Retinal pigment epithelial cell (primary cell): Measurements from ENCODE around the gene NEURL1.

ENCODE experiments used
- DNase-seq: peaks from one replicate; pipeline ENCODE4 v3.0.0-alpha.2; 2010; ENCODE audit warnings: low read depth
- H3K4me3 ChIP-seq: 2 replicates; pipeline ENCODE4 v1.5.1; 2011; ENCODE audit warnings: mild to moderate bottlenecking, low read length, control low read depth, moderate library complexity
- CTCF ChIP-seq: conservative IDR thresholded peaks from 2 replicates; pipeline ENCODE4 v1.5.1; 2011; ENCODE audit warnings: low read depth, low read length, control low read depth, inconsistent platforms

The NEURL1 gene

GRCh38 chr10:103449208-103450144, 44.0 kb upstream of the NEURL1 start:
- no peak for DNase-seq
- H3K4me3 ChIP-seq: no peak overlapping the region
- no peak for TF ChIP-seq CTCF

DNA sequence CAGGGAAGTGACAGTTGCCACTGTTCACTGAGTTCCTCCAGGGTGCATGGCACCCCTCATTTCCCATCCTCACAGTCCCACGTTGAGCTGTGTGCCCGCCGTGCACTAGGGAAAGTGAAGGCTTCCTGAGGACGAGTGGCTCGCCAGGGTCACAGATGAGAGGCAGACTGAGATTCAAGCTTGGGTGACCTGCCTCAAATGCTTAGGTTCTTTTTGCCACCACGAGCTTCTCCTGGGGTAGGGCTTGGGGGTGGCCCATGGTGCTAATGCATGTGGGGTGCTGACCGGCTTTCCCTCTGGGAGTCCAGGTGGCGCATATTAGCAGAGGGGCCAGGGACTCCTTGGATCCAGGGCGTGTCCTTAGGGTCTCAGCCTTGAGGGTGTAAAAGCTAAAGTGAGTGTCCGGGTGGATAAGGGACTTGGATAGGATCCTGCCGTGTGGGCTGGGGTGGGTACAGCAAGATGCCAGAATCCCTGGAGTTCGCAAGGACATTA, 43.3 kb upstream of the NEURL1 start:
- no peak for TF ChIP-seq CTCF
- no peak for DNase-seq
- H3K4me3 ChIP-seq: no peak overlapping the region

DNA sequence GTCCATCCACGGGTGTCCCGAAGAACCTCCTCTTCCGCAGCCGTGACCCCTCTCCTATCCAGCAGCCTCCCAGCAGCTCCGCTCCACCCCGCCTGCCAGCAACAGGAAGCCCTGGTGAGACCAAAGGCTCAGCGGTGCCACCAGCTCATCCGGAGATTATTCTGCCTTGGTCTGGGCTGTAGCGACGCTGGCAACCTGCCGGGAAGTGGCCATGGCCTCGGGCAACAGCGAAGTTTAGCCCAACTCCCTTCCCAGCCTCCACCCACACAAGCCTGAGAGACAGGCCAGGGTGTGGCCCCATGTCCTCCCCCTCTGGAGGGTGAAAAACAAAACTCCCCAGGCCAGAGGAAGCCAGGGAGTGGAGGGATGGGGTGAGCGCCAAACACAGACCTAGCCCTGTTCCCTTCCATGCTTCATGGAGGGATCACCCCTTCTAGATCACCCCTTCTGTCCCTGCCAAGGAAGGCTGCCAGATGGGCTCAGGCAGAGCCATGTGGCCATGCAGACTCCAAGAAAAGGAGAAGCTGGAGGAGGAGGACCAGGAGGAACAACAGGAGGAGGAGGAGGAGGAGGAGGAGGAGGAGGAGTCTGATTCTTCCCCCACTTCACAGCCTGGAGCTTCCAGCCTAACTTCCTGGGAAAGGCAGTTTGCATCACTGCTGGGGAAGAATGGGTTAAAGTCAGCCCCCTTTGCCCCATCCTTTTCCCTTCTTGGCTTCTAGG, 42.3 kb upstream of the NEURL1 start:
- no peak for DNase-seq
- no peak for TF ChIP-seq CTCF
- no peak overlapping the region for H3K4me3 ChIP-seq

- peak within 1 kb of the TSS; percentile 50 for H3K4me3 ChIP-seq
- TF ChIP-seq CTCF: no peak
- no peak for DNase-seq
Measured at GRCh38 chr10:103451831-103452505, 41.5 kb upstream of the NEURL1 start, which contains the start of gene CALHM2. Gene CALHM2 (minus strand): TSS chr10:103452370. CDS start chr10:103449941, 2,429 bp downstream.

DNA sequence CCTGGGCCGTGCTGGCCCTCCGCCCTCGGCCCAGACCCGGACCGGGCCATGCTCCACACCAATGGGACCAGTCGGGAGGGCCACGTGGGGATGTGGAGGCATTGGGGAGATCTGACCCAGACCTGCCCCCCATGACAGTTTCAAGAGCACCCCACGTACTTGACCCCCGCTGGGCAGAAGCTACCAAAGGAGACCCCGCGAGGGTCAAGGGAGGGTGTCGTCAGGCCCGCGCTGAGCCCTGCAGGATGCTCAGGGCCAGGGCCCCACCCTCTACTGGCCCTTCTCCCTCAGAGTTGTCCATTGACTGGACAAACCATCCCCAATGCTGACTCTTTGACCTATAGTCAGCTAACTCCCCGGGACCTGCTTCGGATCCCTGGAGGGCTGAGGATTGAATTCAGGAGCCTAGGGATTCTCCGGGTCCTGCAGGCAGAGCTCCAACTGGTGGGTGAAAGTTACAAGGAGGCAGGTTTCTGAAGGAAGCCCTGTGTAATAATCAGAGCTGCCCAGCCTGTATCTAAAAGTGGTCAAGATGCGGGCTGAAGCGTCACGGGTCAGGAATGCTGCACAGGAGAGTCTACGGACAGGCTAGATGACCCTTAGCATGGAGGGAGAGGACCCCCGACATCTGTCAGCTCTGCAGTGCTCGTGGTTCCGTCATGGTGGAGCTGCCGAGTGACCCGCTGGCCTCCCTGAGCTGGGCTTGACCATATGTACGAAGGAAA, 40.8 kb upstream of the NEURL1 start:
- H3K4me3 ChIP-seq: peak overlapping the region; percentile 50
- TF ChIP-seq CTCF: no peak
- DNase-seq: no peak

DNA sequence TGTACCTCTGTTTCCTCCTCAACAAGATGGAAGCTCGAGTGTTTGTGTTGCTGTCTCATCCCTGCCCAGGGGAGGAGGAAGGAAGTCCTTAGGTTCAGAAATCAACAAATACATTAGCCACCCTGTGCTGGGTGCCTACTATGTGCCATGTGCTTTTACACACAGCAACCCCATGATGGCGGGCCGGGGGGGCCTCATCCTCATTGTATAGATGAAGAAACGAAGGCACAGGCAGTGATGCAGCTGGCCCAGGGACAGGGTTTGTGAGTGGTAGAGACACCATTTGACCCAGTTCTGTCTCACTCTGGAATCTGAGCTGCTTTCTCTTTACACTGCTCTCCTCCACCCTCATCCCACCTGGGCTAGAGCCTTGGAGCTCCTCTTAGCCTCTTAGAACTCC, 39.5 kb upstream of the NEURL1 start:
- no peak for TF ChIP-seq CTCF
- H3K4me3 ChIP-seq: no peak overlapping the region
- DNase-seq: no peak
